Lung (tissue), 12 donors: Measurements from ENCODE around the gene TRAF3. TPM values are rescaled to one million over a fixed set of nuclear protein-coding genes. Genes with fewer than 3 reads are reported as not detected.

ENCODE experiments used
- ATAC-seq: fragments of 200-7000 bp; cut with Tn5 transposase; one replicate; pipeline ENCODE4 v1.9.1; 2020; ENCODE audit warnings: moderate number of reproducible peaks; ENCODE audit not compliant: insufficient read depth, low FRiP score
- DNase-seq, 3 donors: peaks; one replicate each; pipeline ENCODE4 v3.0.0-alpha.2; 2013 to 2017
- H3K27ac ChIP-seq, 2 donors: one replicate each; pipeline ENCODE4 v1.5.1; 2013; ENCODE audit warnings: mild to moderate bottlenecking in 2 of 2, moderate library complexity in 2 of 2, control low read depth in 1 of 2, inconsistent platforms in 1 of 2, low read depth in 1 of 2, low read length in 1 of 2
- H3K27me3 ChIP-seq, 3 donors: one replicate each; pipeline ENCODE4 v1.5.1; 2013; ENCODE audit warnings: low read length in 2 of 3; ENCODE audit not compliant: control insufficient read depth in 3 of 3, insufficient read depth in 3 of 3
- H3K36me3 ChIP-seq, 4 donors: one replicate each; pipeline ENCODE4 v1.5.1; 2013; ENCODE audit warnings: low read length in 4 of 4, mild to moderate bottlenecking in 1 of 4, moderate library complexity in 1 of 4; ENCODE audit not compliant: control insufficient read depth in 4 of 4, insufficient read depth in 4 of 4
- H3K4me1 ChIP-seq, 5 donors: one replicate each; pipeline ENCODE4 v1.5.1; 2013; ENCODE audit warnings: low read length in 5 of 5, mild to moderate bottlenecking in 2 of 5, moderate library complexity in 1 of 5; ENCODE audit not compliant: control insufficient read depth in 5 of 5, insufficient read depth in 5 of 5
- H3K4me3 ChIP-seq: one replicate; pipeline ENCODE4 v1.5.1; 2013; ENCODE audit warnings: mild to moderate bottlenecking, control low read depth, moderate library complexity
- H3K9ac ChIP-seq, 2 donors: one replicate each; pipeline ENCODE4 v1.5.1; 2013; ENCODE audit warnings: low read length in 2 of 2, control low read depth in 1 of 2; ENCODE audit not compliant: insufficient read depth in 1 of 2
- H3K9me3 ChIP-seq, 4 donors: one replicate each; pipeline ENCODE4 v1.5.1; 2013; ENCODE audit warnings: low read length in 3 of 4, mild to moderate bottlenecking in 1 of 4, moderate library complexity in 1 of 4; ENCODE audit not compliant: control insufficient read depth in 4 of 4, insufficient read depth in 3 of 4
- CTCF ChIP-seq: IDR thresholded peaks from 2 replicates; pipeline ENCODE4 v1.5.1; 2012; ENCODE audit warnings: mild to moderate bottlenecking; ENCODE audit errors: control extremely low read depth, extremely low read depth
- WGBS, 2 donors: extraction: QIAGEN DNeasy Blood & Tissue Kit; methylation state at CpG; one replicate each; pipeline ENCODE4 v1.1.7; 2013; 5-methylcytosine and 5-hydroxymethylcytosine counted together
- polyA plus RNA-seq, 2 donors: library from polyadenylated mRNA; stranded (reverse); fragments of 200-250 nt; gene quantifications; one replicate each; pipeline ENCODE4 v1.2.1, GENCODE V29; 2013
- total RNA-seq, 2 donors: library from RNA; depleted of rRNA in 1 of 2; stranded (reverse); fragments of >200 nt in 1 of 2; gene quantifications; one replicate each; pipeline ENCODE4 v1.2.1, GENCODE V29; 2014 to 2021
- donor health status: control.
- donor health status: control.
- donor health status: Bipolar disorder and iron deficiency.
- donor health status: healthy.
- donor health status: DM: yes; HTN: yes; CAD: no.

The TRAF3 gene
- total and polyA plus RNA-seq, 4 donors, result 5.7 to 25.5 (median 18.7) TPM

GRCh38 chr14:102819176-102819628 is 42.0 kb downstream of the TRAF3 start:
- Histone ChIP-seq H3K4me3 (no peak overlapping the region), H3K27ac (peak overlapping the region in 1 of 2 donors; percentile 70), H3K36me3 (no peaks in the 10 kb centered on the region), H3K27me3 (no peaks in the 10 kb centered on the region), H3K9me3 (no peaks in the 10 kb centered on the region), H3K9ac (no peak overlapping the region), H3K4me1 (peaks cover 0 to 13% (median 0%) of the 10 kb centered on the region in 5 donors)
- WGBS, 2 donors, result 75 to 76% methylated on average over 9 of the region's 9 CpGs
- no peak for DNase-seq
- no peak for ATAC-seq
- no peak for TF ChIP-seq CTCF

GRCh38 chr14:102819747-102820330 is 42.6 kb downstream of the TRAF3 start:
- DNase-seq, result peak in 2 of 3 donors; percentile 32 to 53
- TF ChIP-seq CTCF, result no peak
- no peaks in the 10 kb centered on the region for H3K9me3 ChIP-seq
- ATAC-seq, result no peak
- H3K4me3 ChIP-seq, result no peak overlapping the region
- WGBS, 2 donors, result 91 to 94% methylated on average over 15 of the region's 15 CpGs
- H3K9ac ChIP-seq, result no peak overlapping the region
- no peak overlapping the region for H3K27ac ChIP-seq
- H3K4me1 ChIP-seq, result peaks cover 0 to 13% (median 0%) of the 10 kb centered on the region in 5 donors
- no peaks in the 10 kb centered on the region for H3K36me3 ChIP-seq
- H3K27me3 ChIP-seq, result no peaks in the 10 kb centered on the region

GRCh38 chr14:102821252-102821651 is 44.0 kb downstream of the TRAF3 start:
- H3K9me3 ChIP-seq, result no peaks in the 10 kb centered on the region
- no peak overlapping the region for H3K27ac ChIP-seq
- WGBS, 2 donors, result 81 to 82% methylated on average over 5 of the region's 5 CpGs
- H3K36me3 ChIP-seq, result no peaks in the 10 kb centered on the region
- peaks cover 0 to 13% (median 0%) of the 10 kb centered on the region in 5 donors for H3K4me1 ChIP-seq
- H3K4me3 ChIP-seq, result no peak overlapping the region
- ATAC-seq (no peak), DNase-seq (no peak)
- H3K27me3 ChIP-seq, result no peaks in the 10 kb centered on the region
- no peak for TF ChIP-seq CTCF
- no peak overlapping the region for H3K9ac ChIP-seq
